IMR-90 (cell line): Measurements from ENCODE around the gene ZEB2. TPM values are rescaled to one million over a fixed set of nuclear protein-coding genes. Genes with fewer than 3 reads are reported as not detected.

Experiments used
- ATAC-seq: fragments of 200-7000 bp; cut with Tn5 transposase; 2 replicates; pipeline ENCODE4 v1.9.1; 2020; ENCODE audit warnings: low read depth, mild to moderate bottlenecking, moderate library complexity
- BruUV-seq: library from RNA; stranded (reverse); fragments of 400-500 nt; replicated peaks from 2 replicates; lab custom pipeline; 2021; lab: Mats Ljungman, UMichigan
- CTCF ChIA-PET: fragments of 300-600 bp; formaldehyde crosslinking; extraction: SDS; loops from one replicate; lab custom pipeline; 2021; ENCODE audit warnings: antibody characterized with exemption; lab: Yijun Ruan, JAX
- POLR2A ChIA-PET: fragments of 300-600 bp; sonication (Branson Sonifier 250); formaldehyde crosslinking; loops from one replicate; lab custom pipeline; 2022; ENCODE audit warnings: antibody characterized with exemption; ENCODE audit not compliant: unreplicated experiment; lab: Charles Lee
- DNase-seq: peaks from one replicate; pipeline ENCODE4 v3.0.0; 2013
- H2AFZ ChIP-seq: replicated peaks from 2 replicates; pipeline ENCODE3; 2013; ENCODE audit warnings: low read length, mild to moderate bottlenecking; ENCODE audit not compliant: poor library complexity
- H2AK5ac ChIP-seq: 2 replicates; pipeline ENCODE4 v1.6.1; 2013; ENCODE audit warnings: low read depth, low read length, inconsistent platforms
- H2AK9ac ChIP-seq: replicated peaks from 2 replicates; pipeline ENCODE3; 2013; ENCODE audit warnings: mild to moderate bottlenecking, low read depth, low read length, moderate library complexity; ENCODE audit not compliant: poor library complexity
- H2BK120ac ChIP-seq: 2 replicates; pipeline ENCODE4 v1.6.1; 2013; ENCODE audit warnings: low read depth, low read length, inconsistent platforms
- H2BK15ac ChIP-seq: 3 replicates; pipeline ENCODE4 v1.6.1; 2013; ENCODE audit warnings: low read depth, low read length, inconsistent platforms
- H2BK20ac ChIP-seq: 2 replicates; pipeline ENCODE4 v1.6.1; 2013; ENCODE audit warnings: low read depth, mild to moderate bottlenecking, inconsistent platforms, low read length, moderate library complexity
- H2BK5ac ChIP-seq: 2 replicates; pipeline ENCODE4 v1.6.1; 2013; ENCODE audit warnings: mild to moderate bottlenecking, low read depth, low read length, inconsistent platforms; ENCODE audit not compliant: poor library complexity, severe bottlenecking
- H3K14ac ChIP-seq: replicated peaks from 2 replicates; pipeline ENCODE4 v1.6.1; 2013; ENCODE audit warnings: low read depth, low read length, inconsistent platforms
- H3K18ac ChIP-seq: 2 replicates; pipeline ENCODE4 v1.6.1; 2013; ENCODE audit warnings: low read depth, low read length, control low read depth
- H3K23ac ChIP-seq: 2 replicates; pipeline ENCODE4 v1.6.1; 2013; ENCODE audit warnings: low read depth, low read length, inconsistent platforms
- H3K27ac ChIP-seq: 2 replicates; pipeline ENCODE4 v1.5.1; 2013; ENCODE audit warnings: mild to moderate bottlenecking, control low read depth, low read length; ENCODE audit not compliant: insufficient read depth
- H3K27me3 ChIP-seq: 2 replicates; pipeline ENCODE4 v1.6.1; 2013; ENCODE audit warnings: low read length; ENCODE audit not compliant: control insufficient read depth, insufficient read depth
- H3K36me3 ChIP-seq: 2 replicates; pipeline ENCODE4 v1.6.1; 2013; ENCODE audit warnings: low read length, mixed read lengths; ENCODE audit not compliant: control insufficient read depth, insufficient read depth
- H3K4ac ChIP-seq: 2 replicates; pipeline ENCODE4 v1.6.1; 2013; ENCODE audit warnings: low read depth, low read length, inconsistent platforms
- H3K4me1 ChIP-seq: 2 replicates; pipeline ENCODE4 v1.6.1; 2013; ENCODE audit warnings: low read length, mixed read lengths; ENCODE audit not compliant: control insufficient read depth, insufficient read depth
- H3K4me2 ChIP-seq: 2 replicates; pipeline ENCODE4 v1.6.1; 2013; ENCODE audit warnings: low read depth, mild to moderate bottlenecking, control low read depth, low read length, moderate library complexity
- H3K4me3 ChIP-seq: 2 replicates; pipeline ENCODE4 v1.5.1; 2013; ENCODE audit warnings: low read depth, mild to moderate bottlenecking, control low read depth, low read length, moderate library complexity; ENCODE audit not compliant: insufficient read depth
- H3K56ac ChIP-seq: 2 replicates; pipeline ENCODE4 v1.6.1; 2013; ENCODE audit warnings: low read length, inconsistent platforms; ENCODE audit not compliant: insufficient read depth; ENCODE audit errors: extremely low read depth
- H3K79me1 ChIP-seq, 2 experiments: 2 replicates each; pipeline ENCODE4 v1.6.1; 2013; ENCODE audit warnings: low read length in 2 of 2, inconsistent platforms in 1 of 2, low read depth in 1 of 2
- H3K9ac ChIP-seq: 2 replicates; pipeline ENCODE4 v1.6.1; 2013; ENCODE audit warnings: low read depth, low read length, control low read depth
- H3K9me1 ChIP-seq: 2 replicates; pipeline ENCODE4 v1.6.1; 2013; ENCODE audit warnings: low read length, inconsistent platforms; ENCODE audit not compliant: insufficient read depth
- H3K9me3 ChIP-seq: 2 replicates; pipeline ENCODE4 v1.6.1; 2013; ENCODE audit warnings: low read length; ENCODE audit not compliant: control insufficient read depth, insufficient read depth
- H4K20me1 ChIP-seq: 2 replicates; pipeline ENCODE4 v1.6.1; 2013; ENCODE audit warnings: low read length, inconsistent platforms; ENCODE audit not compliant: insufficient read depth
- H4K5ac ChIP-seq: 2 replicates; pipeline ENCODE4 v1.6.1; 2013; ENCODE audit warnings: mild to moderate bottlenecking, low read depth, low read length, control low read depth
- H4K8ac ChIP-seq, 2 experiments: 2 replicates each; pipeline ENCODE4 v1.6.1; 2013; ENCODE audit warnings: low read depth in 2 of 2, low read length in 2 of 2, control low read depth in 1 of 2, inconsistent platforms in 1 of 2
- H4K91ac ChIP-seq: 2 replicates; pipeline ENCODE4 v1.6.1; 2013; ENCODE audit warnings: low read depth, low read length, inconsistent platforms; ENCODE audit not compliant: insufficient read depth
- FOS ChIP-seq: fragments of 150-350 bp; IDR thresholded peaks from 2 replicates; pipeline ENCODE4 v1.6.1; 2016; ENCODE audit warnings: low read depth, low read length
- MAFK ChIP-seq: IDR thresholded peaks from 2 replicates; pipeline ENCODE4 v1.6.1; 2012; ENCODE audit warnings: low read depth, low read length, improper control_type of control experiment
- MXI1 ChIP-seq: IDR thresholded peaks from 2 replicates; pipeline ENCODE4 v1.6.1; 2012; ENCODE audit warnings: low read depth, mild to moderate bottlenecking, low read length, moderate library complexity, borderline replicate concordance
- POLR2A ChIP-seq: IDR thresholded peaks from 2 replicates; pipeline ENCODE4 v1.6.1; 2012; ENCODE audit warnings: mild to moderate bottlenecking, low read depth, low read length
- SMC3 ChIP-seq: fragments of 150-350 bp; IDR thresholded peaks from 2 replicates; pipeline ENCODE4 v1.6.1; 2016; ENCODE audit warnings: low read depth, mild to moderate bottlenecking, antibody characterized with exemption, low read length, moderate library complexity
- WGBS, 2 experiments: methylation state at CpG; one replicate each; pipeline versions ENCODE4 v1.1.5 to v1.1.7; 2013; ENCODE audit warnings: missing lambda C conversion rate in 2 of 2; ENCODE audit not compliant: insufficient read length in 1 of 2; ENCODE audit errors: extremely low coverage in 2 of 2; 5-methylcytosine and 5-hydroxymethylcytosine counted together
- dilution Hi-C: fragments of 300-500 bp; cut with HindIII; formaldehyde crosslinking; loops from one replicate; pipeline ENCODE4 v1.14.3; 2018; ENCODE audit warnings: low sequenced_read_pairs; ENCODE audit not compliant: unreplicated experiment
- in situ Hi-C: fragments of 300-500 bp; cut with MboI; formaldehyde crosslinking; loops from 3 replicates; pipeline ENCODE4 v1.14.3; 2019; ENCODE audit warnings: low sequenced_read_pairs, inconsistent platforms, mixed read lengths
- intact Hi-C: fragments of 100-400 bp; cut with micrococcal nuclease; formaldehyde crosslinking; loops from 2 replicates; pipeline ENCODE4 v1.10.0; 2022
- polyA plus RNA-seq, 3 experiments: library from polyadenylated mRNA; depleted of rRNA; stranded (reverse); fragments of >200 nt; gene quantifications; 2 replicates each; pipeline ENCODE4 v1.2.3, GENCODE V29; 2012; ENCODE audit warnings: low replicate concordance in 1 of 3
- total RNA-seq: library from RNA; depleted of rRNA; stranded (reverse); fragments of >200 nt; gene quantifications from 2 replicates; pipeline ENCODE4 v1.2.3, GENCODE V29; 2012

The ZEB2 gene
- total and polyA plus RNA-seq, 2 of the 4 experiments (the other 2 are of a cell fraction): 22.4 to 50.9 TPM

GRCh38 chr2:144476682-144477081 is 43.2 kb downstream of the ZEB2 start:
- peak overlapping the region; percentile 30 for H2BK5ac ChIP-seq
- peaks cover 28 to 53% of the 10 kb centered on the region in 2 experiments for H3K79me1 ChIP-seq
- H3K4me2 ChIP-seq: no peak overlapping the region
- H2AK5ac ChIP-seq: no peak overlapping the region
- H3K9me3 ChIP-seq: no peaks in the 10 kb centered on the region
- H3K4me1 ChIP-seq: peaks cover 21% of the 10 kb centered on the region
- no peak overlapping the region for H3K4me3 ChIP-seq
- ATAC-seq: no peak
- H3K56ac ChIP-seq: no peak overlapping the region
- no peak overlapping the region for H2BK20ac ChIP-seq
- no peak overlapping the region for H3K23ac ChIP-seq
- no peak overlapping the region for H3K14ac ChIP-seq
- ChIA-PET POLR2A (no interaction called here), CTCF (no interaction called here)
- H3K9ac ChIP-seq: no peak overlapping the region
- no peak overlapping the region for H3K4ac ChIP-seq
- in situ Hi-C loops: no loop called here
- H2BK15ac ChIP-seq: no peak overlapping the region
- TF ChIP-seq SMC3 (no peak), FOS (no peak), MAFK (no peak), POLR2A (no peak), MXI1 (no peak)
- no peaks in the 10 kb centered on the region for H3K27me3 ChIP-seq
- H3K27ac ChIP-seq: no peak overlapping the region
- H4K5ac ChIP-seq: no peak overlapping the region
- no peak overlapping the region for H4K91ac ChIP-seq
- peaks cover 9% of the 10 kb centered on the region; the same call in 1 of the 2 replicates for H3K36me3 ChIP-seq
- dilution Hi-C loops: no loop called here
- no peak overlapping the region for H2AK9ac ChIP-seq
- whole genome bisulfite sequencing, 2 experiments: no CpG with 5 or more reads among the region's 1 CpG
- DNase-seq: no peak
- H3K18ac ChIP-seq: peak overlapping the region; percentile 81; the same call in 1 of the 2 replicates
- H2BK120ac ChIP-seq: no peak overlapping the region
- H4K8ac ChIP-seq: no peak overlapping the region
- H3K9me1 ChIP-seq: peaks cover 2% of the 10 kb centered on the region
- peaks cover 27% of the 10 kb centered on the region; the same call in 1 of the 2 replicates for H4K20me1 ChIP-seq
- no TSS peak for BruUV-seq
- H2AFZ ChIP-seq: no peak overlapping the region
- intact Hi-C loops: no loop called here
